GM12891 (cell line): Measurements from ENCODE around the gene ALDH3A2.

Experiments
- DNase-seq: peaks from one replicate; pipeline ENCODE4 v3.0.0; 2011; ENCODE audit warnings: low spot score; ENCODE audit not compliant: insufficient read length
- FAIRE-seq: peaks from 2 replicates; lab custom pipeline; 2011; peaks lifted over from hg19 to GRCh38; lab: Jason Lieb, UNC
- PAX5 ChIP-seq: IDR thresholded peaks from 2 replicates; pipeline ENCODE4 v1.6.1; 2011; ENCODE audit warnings: low read length, moderate library complexity, mild to moderate bottlenecking; ENCODE audit not compliant: insufficient read depth, severe bottlenecking
- POLR2A ChIP-seq: IDR thresholded peaks from 2 replicates; pipeline ENCODE4 v1.6.1; 2011; ENCODE audit warnings: low read depth, low read length, control low read depth
- POLR2AphosphoS5 ChIP-seq: IDR thresholded peaks from 2 replicates; pipeline ENCODE4 v1.6.1; 2011; ENCODE audit warnings: low read depth, low read length, control low read depth
- POU2F2 ChIP-seq: IDR thresholded peaks from 2 replicates; pipeline ENCODE4 v1.6.1; 2011; ENCODE audit warnings: low read depth, mild to moderate bottlenecking, control low read depth, low read length, moderate library complexity
- SPI1 ChIP-seq: IDR thresholded peaks from 2 replicates; pipeline ENCODE4 v1.6.1; 2011; ENCODE audit warnings: low read depth, low read length, control low read depth
- TAF1 ChIP-seq: IDR thresholded peaks from 2 replicates; pipeline ENCODE4 v1.6.1; 2011; ENCODE audit warnings: low read depth, low read length, control low read depth

Gene ALDH3A2

GRCh38 chr17:19629449-19629848 lies 19.1 kb upstream of the ALDH3A2 start:
- TF ChIP-seq TAF1: no peak
- no peak for TF ChIP-seq POLR2A
- no peak for TF ChIP-seq POLR2AphosphoS5
- no peak for TF ChIP-seq POU2F2
- TF ChIP-seq PAX5: no peak
- TF ChIP-seq SPI1: no peak

GRCh38 chr17:19630035-19630434 lies 18.5 kb upstream of the ALDH3A2 start:
- DNase-seq (no peak), FAIRE-seq (no peak)
- TF ChIP-seq POLR2A (no peak), PAX5 (no peak), POU2F2 (no peak)

More at GRCh38 chr17:19629449-19629848, 19.1 kb upstream of the ALDH3A2 start:
- no peak for FAIRE-seq
- DNase-seq: no peak

DNA sequence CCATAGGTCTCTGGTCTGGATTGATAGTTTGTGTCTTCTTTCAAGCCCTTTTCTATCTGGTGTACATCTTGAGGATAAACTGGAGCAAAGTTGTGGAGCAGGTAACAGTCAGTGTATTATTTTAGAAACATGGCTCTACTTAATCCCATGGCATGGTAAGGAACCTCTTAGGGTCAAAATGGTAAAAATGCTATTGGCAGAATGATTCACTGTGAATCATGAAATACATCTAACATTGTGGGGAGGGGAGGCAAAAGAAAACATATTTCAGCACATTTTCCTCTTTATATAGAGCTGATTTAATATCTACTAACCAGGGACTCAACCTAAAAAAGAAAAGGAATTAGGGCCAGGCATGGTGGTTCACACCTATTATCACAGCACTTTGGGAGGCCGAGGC lies 17.9 kb upstream of the ALDH3A2 start:
- TF ChIP-seq TAF1 (no peak), PAX5 (no peak), POLR2A (no peak), POU2F2 (no peak)
- FAIRE-seq: no peak
- no peak for DNase-seq

DNA sequence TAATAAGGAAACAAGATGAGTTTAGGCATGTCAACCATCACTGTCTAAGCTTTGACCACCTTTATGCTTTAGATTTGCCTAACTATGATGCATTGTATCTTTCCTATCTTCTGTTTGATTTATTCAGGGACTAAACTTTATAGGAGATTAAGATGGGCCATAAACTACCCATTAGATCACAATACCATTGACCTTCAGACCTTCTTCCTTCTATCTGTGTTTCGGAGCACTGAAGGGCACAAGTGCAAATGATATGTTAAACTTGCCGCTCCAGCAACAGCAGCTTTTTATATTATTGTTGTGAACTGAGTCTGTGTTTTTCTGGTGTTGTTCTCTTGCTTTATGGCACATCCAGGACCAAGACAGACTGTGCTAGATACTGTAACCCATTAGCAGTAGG lies 16.6 kb upstream of the ALDH3A2 start:
- no peak for DNase-seq
- TF ChIP-seq TAF1: no peak
- FAIRE-seq: no peak

DNA sequence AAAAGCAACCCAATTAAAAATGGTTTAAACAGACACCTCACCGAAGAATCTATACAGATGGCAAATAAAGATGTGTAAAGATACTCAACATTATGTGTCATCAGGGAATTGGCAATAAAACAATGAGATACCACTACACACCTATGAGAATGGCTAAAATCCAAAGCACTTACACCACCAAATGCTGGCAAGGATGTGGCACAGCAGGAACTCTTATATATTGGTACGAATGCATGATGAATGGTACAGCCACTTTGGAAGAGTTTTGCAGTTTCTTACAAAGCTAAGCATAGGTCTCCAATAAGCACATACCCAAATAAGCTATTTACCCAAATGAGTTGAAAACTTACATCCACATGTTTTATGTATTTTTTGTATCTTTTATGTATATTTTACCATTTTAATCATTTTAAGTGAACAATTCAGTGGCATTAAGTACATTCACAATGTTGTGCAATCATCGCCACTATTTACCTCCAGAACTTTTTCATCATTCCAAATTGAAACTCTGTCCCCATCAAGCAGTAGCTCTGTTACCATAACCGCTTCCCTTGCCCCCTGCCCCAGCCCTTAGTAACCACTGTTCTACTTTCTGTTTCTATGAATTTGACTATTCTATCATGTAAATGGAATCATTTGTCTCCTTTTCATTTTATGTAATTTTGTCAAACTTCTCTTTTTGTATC lies 6.7 kb upstream of the ALDH3A2 start:
- FAIRE-seq (no peak), DNase-seq (no peak)
- TF ChIP-seq PAX5: no peak
- no peak for TF ChIP-seq TAF1
- no peak for TF ChIP-seq POLR2AphosphoS5
- TF ChIP-seq POU2F2: no peak

DNA sequence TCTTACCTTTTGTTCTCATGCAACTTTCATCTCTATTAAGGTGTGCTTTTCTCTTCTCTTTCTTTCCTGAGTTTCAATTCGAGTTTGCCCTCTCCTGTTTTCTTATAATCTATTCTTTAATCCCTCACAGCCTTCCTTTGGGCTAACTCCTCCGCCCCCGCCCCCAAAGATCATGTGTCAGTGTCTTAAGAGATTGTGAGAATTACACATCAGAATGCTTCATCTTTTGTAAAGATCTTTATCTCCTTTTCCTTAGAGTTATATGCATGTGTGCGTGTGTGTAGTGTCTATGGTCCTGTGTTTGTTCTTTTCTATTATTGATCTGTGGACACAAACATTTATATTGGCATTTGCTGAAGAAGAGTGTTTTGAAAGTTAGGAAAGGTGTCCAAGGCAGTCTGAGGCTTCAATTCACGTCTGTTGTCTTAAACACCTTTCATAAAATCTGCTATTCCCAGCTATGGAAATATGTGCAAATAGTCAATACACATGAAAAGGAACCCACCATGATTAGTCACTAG lies 6.1 kb upstream of the ALDH3A2 start:
- DNase-seq (no peak), FAIRE-seq (peak; percentile 5)
- TF ChIP-seq TAF1: no peak
- TF ChIP-seq POLR2AphosphoS5: no peak
- TF ChIP-seq PAX5: no peak
- no peak for TF ChIP-seq POLR2A
- TF ChIP-seq POU2F2: no peak
- TF ChIP-seq SPI1: no peak

DNA sequence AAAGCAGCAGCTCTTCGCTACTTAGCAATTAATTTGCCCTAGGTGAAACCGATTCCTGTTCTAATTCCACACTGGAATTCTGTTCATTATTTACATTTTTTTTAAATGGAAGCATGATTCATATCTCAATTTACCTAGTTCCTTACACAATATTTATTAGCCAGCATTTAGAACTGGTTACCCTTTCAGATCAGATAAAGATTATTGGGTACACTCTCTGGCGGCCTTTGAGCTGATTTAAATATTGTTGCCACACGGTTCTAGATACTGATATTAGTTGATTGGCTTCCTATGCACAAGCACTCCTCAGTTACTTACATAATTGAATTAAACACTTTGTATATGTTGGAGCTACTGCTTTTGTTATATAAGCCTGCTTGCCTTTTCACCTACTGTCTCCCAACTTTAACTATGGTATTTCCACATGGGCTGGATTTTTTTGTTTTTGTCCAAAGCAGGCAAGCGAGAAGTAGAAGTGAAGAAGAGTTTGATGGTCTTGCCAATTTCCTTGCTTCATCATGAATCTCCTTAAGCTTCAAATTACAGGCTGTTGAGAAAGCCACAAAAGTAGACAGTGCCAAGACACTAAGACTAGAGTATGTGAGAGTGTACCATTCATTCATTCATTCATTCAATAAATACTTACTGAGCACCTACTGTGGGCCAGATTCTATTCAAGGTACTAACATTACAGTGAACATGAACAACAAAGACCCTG lies 3.9 kb upstream of the ALDH3A2 start:
- DNase-seq (no peak), FAIRE-seq (no peak)
- no peak for TF ChIP-seq SPI1
- no peak for TF ChIP-seq POU2F2

- DNase-seq (peak; percentile 30), FAIRE-seq (peak; percentile 80)
- TF ChIP-seq POLR2A: no peak
- no peak for TF ChIP-seq PAX5
- no peak for TF ChIP-seq POLR2AphosphoS5
- TF ChIP-seq TAF1: no peak
- no peak for TF ChIP-seq SPI1
- TF ChIP-seq POU2F2: no peak
Observed at GRCh38 chr17:19645734-19646201, 2.8 kb upstream of the ALDH3A2 start.

DNA sequence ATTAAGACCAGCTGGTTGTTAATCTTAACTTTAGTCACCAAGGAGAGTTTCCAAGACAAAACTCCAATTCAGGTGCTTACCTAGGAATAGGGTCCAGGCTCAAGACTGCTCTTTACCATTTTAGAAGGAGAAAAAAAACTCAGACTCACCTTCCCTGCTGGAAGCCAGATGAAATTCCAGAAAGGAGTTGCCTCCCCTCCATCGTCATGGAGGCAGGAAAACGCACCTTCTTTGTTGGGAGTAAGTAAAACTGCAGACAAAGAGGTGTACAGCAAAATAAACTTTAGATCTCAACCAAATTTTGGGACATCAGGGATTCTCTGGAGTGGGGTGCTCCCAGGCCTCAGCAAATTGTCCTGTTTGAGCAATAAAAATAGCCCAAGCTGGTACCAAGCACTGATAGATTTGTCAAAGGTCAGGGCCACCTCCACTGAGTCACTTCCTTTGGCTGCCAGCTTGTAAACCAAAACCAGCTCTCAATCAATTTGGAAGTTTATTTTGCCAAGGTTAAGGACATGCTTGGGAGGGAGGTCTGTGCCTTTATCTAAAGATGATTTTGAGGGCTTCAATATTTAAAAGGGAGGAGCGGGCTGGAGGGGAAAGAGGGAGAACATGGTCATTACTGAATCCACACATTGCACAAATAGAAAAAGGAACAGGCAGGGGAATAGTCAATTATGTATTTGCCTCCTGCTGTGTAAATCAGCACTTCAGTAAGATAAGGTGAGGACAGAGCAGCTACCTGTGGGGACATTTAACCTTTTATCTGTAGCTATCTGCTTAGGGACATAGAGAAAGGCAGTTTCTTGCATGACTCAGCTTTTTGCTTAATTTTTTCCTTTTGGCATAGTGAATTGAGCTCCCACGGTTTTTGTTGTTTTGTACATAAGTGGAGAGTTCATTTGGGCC lies 1.5 kb upstream of the ALDH3A2 start:
- DNase-seq (no peak), FAIRE-seq (no peak)
- no peak for TF ChIP-seq TAF1
- TF ChIP-seq SPI1: no peak
- TF ChIP-seq POLR2AphosphoS5: no peak
- no peak for TF ChIP-seq PAX5
- TF ChIP-seq POLR2A: no peak
- TF ChIP-seq POU2F2: no peak
